HG02571 (cell line): ENCODE data around the gene TRIP12.
"Not testable (repeated sequence)": the region's sequence is repeated elsewhere in the genome, so short reads cannot be mapped to it uniquely, and the experiment has no call there.

Experiments
- ATAC-seq: cut with Tn5 transposase; IDR thresholded peaks from one replicate; pipeline ENCODE4 v1.9.1; 2021; ENCODE audit warnings: mild to moderate bottlenecking, moderate library complexity; ENCODE audit not compliant: unreplicated experiment

Gene TRIP12

DNA sequence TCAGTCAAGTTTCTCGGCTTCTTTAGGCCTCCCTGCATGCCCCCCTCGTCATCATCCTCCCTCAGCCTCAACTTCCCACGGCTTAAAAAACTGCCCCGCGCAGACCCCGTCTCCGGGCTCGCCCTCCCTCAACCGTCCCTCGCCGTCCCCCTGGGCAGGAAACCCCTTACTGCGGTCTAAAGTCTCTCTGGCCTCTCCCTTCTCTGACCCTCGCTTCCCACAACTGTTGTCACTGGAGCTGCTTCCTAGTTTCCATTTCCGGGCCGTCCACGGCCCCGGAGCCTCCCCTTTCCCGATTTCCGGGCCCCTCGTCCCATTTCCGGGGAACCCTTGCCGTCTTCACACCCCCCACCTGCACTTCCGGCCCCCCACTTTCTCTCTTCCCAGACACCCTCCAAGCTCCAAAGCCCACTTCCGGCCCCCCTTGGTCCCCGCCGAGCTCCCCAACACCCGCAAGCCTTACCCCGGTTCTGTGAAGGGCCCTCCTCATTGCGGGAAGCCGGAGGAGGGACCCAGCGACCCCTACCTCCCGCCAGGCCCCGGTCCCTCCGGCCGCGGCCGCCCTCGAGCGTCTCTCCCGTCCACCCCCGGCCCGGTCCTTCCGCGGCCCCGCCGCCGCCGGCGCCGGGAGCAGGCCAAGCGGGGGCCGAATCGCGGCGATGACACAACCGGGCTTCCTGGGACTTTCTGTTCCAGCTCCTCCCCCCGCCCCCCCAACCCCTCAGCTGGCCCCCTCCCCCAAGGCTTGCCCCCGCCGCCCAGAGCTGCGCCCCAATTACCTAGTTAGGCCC lies 513 bp downstream of the TRIP12 start:
- peak; percentile 25 for ATAC-seq

DNA sequence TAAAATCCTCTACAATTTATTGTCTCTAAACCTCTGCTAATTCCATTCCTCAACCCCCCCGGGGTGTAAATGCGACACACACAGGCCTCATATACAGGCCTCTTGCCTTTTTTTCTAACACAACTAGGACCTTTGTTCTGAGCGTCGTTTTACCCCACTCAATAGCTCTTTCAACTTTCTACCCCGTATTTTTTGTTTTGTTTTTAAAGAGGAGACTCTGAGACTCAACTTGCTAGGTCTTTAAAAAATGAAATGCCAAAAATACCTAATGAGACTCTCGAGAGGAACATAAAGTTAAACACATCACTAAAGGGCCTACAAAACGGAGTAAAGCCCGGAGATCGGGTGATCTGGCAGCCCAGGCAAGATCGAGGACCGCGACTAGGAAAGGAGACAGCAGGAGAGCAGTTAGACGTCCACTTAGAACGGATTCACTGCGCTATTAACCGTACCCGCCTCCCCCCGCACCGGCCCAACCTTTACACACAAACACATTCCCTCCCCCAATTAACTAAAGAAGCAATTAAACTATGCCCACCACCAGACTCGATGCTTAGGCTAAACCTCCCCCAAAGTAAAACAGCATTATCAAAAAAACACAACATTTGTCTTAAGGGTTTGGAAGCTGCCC lies 1.7 kb downstream of the TRIP12 start:
- no peak for ATAC-seq

DNA sequence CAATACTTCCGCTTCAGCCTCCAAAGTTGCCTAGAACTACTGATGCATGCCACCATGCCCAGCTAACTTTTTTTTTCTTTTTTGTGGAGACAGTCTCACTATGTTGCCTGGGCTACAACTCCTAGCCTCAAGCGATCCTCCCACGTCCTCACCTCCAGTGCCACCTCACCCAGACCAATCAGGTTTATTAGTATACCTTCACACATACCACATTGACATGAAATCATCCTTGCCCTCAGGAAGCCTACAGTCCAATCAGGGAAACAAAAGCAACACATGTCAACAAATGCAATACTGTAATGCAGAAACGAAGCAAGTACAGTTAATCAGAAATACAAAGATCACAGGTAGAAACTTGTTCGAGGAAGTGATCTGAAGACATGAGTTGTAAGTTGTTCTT lies 4.0 kb downstream of the TRIP12 start:
- ATAC-seq: no peak

DNA sequence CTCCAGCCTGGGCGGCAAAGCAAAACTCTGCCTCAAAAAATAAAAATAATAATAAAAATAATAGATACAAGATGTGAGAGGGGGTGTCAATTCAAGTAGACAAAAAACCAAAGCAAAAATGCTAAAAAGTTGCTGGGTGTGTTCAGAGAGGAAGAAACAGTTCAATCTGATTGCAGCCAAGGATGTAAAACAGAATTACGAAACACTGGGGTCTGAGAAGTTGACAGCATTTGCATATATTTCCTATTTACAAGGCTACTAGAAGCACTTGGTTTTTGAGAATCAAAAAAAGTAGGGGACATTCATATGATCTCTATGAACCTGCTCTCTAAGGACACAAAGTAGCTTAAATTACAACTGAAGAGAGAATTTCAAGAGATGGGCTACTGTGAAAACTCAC lies 7.6 kb downstream of the TRIP12 start:
- ATAC-seq: no peak

DNA sequence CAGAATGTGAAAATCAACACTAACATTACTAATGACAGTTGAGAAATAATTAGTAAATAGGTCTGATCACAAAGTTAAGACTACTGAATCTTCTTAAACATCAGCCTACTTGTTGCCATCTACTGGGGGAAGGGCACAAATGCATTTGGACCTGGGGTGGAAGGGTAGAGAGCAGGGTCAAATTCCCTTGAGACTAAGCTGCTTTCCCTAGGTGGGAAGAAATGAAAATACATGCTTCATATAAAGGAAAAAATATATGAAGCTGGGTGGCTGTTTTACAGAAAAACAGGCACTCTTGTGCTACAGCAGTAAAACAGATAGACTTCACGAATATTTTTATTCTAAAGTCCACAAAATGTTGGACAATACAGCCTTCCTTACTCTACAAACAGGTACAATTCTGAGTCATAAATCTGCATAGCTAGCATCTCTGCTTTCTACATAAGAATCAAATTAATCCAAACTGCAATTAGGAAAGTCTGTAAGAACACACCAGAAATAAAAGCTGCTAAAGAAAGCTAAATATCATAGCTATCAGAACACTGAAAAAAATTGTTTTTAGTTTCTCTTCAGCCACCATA lies 10.9 kb downstream of the TRIP12 start:
- no peak for ATAC-seq

DNA sequence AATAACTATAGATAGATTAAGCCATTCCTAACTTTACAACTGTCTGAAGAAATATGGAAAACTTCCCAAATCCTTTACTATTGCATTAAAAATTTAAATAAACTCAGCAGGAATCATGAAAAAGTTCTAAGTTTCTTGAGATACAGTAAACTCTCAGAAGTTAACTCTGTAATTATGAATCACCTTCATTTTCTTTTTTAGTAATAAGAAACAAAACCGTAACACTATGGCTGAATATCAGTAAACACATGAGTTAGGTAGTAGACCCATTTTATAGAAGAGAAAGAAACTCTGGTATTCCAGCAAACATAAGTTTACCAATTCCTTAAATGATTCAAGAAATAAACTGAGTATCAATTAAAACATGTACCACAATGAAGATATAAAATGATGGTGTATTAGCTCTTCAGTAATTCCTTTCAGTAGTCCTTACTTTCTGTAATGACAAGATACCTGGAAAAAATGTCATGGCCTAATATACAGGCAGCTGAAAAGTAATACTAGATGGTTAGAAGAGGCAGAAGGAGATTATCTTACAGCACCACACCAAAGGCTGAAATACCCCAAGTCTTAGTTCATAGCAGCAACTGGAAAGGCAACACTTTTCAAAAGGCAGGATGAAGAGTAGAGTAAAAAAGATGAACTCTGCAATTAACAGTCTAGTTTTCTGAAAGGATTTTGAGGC lies 11.5 kb downstream of the TRIP12 start:
- ATAC-seq: no peak

DNA sequence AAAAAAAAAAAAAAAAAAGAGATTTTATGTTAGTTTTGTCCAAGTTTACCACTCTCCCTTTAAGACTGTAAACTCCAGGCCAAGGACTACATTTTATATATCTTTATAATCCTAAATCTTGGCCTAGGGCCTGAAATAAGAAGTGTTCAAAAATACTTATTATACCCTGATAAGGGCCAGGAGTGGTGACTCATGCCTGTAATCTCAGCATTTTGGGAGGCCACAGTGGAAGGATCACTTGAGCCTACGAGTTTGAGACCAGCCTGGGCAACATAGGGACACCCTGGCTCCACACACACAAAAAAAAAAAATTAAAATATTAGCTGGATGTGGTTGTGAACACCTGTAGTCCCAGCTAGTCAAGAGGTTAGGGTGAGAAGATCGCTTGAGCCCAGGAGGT lies 12.7 kb downstream of the TRIP12 start:
- ATAC-seq: no peak

DNA sequence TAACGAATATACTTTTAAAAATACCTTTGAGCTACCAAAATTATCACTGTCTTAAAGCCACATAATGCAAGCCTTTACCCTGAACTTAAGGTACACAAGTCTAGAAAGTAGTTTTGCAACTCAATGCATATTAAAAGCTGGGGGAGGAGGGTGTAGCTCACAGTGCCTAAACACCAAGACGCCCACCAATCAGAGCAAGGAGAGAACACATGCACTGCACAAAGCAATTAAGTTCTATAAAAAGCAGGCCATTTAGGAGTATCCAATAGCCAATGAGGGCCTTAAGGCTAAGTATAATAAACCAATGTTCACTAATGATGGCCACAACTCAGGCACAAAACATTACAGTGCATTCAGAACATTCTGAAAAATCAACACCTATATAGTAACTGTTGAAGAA lies 16.2 kb downstream of the TRIP12 start:
- ATAC-seq: no peak

DNA sequence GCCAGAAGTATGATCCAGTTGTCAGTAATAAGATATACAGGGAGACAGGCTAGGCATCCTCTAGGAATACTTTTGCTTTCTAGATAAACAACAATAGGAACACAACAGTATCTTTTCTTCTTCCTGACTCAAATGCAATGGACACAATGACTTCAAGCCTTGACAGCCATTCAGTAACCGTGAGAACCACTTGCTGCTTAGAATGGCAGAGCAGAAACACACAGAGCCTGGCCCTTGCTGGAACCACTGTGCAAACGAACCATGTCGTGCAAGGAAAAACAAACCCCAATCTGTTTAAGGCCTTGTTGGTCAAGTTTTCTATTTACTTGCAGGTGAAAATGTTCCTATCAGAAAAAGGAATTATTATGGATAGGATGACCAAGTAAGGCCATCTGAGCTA lies 18.8 kb downstream of the TRIP12 start:
- no peak for ATAC-seq

DNA sequence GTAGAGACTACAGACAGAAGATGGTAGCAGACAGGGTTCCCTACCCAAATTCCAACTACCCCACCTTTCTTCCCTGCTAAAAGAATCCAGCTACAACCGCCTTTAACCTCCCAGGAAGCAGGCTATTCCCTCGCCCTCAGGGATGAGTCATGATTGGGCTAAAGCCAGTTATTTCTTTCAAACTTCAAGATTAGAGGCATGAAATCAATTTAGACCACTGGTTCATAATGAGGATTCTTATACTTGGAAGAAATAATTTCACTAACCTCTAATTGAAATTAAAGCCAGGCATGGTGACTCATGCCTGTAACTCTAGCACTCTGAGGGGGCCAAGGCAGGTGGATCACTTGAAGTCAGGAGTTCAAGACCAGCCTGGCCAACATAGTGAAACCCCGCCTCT lies 20.0 kb downstream of the TRIP12 start:
- ATAC-seq: no peak

DNA sequence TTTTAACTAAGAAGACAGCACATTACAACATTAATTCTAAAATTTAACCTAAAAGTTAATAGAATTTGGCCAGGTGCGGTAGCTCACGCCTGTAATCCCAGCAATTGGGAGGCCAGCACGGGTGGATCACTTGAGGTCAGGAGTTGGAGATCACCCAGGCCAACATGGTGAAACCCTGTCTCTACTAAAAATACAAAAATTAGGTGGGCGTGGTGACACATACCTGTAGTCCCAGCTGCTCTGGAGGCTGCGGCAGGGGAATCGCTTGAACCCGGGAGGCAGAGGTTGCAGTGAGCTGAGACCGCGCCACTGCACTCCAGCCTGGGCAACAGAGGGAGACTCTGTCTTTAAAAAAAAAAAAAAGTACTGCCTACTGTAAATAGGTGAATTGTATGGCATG lies 21.3 kb downstream of the TRIP12 start:
- not testable (repeated sequence) for ATAC-seq

DNA sequence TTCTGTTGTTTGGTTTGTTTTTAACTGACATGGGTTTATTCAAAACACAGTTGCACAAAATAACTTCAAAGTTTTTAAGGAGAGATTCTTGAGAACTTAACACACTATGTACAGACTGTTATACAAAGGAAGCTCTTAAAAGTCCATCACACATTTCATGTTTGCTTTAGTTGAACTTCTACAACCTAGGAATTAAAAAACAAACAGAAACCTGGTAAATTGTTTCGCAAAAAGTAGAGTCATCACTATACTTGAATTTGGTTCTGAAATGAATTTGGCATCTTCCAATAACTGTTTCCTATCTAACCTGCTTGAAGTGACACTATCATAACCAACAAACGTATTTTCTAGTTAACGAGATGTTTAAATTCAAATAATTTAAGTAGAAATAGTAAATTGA lies 21.8 kb downstream of the TRIP12 start:
- no peak for ATAC-seq

DNA sequence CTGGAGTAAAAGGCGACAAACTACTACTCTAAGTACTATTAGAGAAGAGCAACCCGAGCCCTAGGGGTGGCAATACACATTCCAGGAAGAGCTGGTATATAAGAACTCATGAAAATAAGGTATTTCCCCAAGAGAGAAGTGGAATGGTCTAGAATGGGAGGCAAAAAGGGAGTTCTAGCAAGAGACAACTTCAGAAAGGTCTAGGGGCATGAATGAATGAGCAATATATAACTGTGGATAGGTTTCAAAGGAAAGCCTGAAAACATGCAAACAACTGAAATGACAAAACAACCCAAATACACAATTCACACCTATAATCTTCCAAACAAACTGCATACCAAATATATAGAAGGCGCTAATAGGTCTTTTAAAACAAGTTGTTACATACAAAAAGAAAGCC lies 22.2 kb downstream of the TRIP12 start:
- no peak for ATAC-seq

DNA sequence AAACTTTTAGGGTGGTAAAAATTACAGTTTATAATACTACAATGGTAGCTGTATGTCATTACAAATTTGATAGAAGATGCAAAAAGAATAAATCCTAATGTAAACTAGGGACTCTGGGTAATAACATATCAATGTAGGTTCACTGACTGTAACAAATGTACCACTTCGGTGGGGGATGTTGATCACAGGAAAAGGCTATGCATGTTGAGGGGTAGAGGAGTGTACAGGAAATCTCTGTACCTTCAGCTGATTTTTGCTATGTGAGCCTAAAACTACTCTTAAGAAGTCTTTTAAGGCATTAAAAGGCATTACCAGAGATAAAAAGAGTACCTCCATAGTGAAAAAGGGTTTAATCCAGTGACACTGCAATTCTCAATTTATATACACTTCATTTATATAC lies 25.0 kb downstream of the TRIP12 start:
- no peak for ATAC-seq

DNA sequence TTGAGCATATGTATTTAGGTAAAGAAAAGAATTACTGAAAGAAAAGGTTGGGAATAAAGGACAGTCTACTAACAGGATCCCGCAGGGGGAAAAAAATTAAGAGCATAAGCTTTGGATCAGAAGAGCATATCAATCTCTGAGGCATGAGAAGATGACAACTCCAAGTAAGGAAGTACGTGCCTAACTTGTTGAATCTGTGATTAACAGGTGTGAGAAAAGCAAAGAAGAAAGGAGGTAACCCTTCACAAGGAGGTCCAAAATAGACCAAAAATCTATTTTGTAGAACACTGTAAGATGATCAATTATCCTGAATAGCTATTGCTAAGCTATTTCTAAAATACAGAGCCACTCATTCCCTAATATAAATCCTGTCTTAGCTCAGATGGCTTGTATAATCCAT lies 32.8 kb downstream of the TRIP12 start:
- ATAC-seq: no peak

DNA sequence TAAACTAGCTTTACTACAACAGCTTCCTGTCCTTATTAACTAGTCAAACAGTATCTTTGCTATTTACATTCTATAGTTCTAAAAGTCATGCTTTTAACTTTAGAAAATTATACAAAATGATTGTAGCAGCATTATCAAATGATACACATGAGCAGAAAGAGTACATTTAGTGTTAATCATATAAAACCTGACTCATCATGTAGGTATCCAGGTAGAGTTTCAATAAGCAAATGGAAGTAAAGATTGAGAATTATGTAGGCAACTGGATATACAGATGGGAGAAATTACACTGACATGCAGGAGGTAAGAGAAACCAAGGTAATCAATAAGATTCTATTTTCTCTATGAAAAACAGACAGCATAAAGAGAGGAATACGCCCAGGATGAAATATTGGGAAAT lies 33.8 kb downstream of the TRIP12 start:
- no peak for ATAC-seq

DNA sequence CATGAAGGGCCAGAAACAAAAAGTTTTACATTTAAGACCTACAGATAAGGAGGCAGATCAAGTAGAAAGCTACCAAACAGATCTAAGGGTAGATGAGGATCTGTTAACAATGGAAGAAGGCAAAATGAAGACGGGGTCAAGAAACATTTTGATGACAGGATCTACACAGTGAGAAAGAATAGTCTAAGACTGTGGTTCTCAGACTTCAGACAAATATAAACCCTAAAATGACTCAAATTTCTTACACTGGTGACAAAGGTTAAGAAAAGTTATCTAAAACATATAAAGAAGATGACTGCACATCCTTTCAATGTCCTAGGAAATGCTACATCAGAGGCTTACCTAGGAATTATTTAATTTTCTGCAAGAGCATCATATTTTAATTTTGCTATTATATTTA lies 34.4 kb downstream of the TRIP12 start:
- no peak for ATAC-seq

DNA sequence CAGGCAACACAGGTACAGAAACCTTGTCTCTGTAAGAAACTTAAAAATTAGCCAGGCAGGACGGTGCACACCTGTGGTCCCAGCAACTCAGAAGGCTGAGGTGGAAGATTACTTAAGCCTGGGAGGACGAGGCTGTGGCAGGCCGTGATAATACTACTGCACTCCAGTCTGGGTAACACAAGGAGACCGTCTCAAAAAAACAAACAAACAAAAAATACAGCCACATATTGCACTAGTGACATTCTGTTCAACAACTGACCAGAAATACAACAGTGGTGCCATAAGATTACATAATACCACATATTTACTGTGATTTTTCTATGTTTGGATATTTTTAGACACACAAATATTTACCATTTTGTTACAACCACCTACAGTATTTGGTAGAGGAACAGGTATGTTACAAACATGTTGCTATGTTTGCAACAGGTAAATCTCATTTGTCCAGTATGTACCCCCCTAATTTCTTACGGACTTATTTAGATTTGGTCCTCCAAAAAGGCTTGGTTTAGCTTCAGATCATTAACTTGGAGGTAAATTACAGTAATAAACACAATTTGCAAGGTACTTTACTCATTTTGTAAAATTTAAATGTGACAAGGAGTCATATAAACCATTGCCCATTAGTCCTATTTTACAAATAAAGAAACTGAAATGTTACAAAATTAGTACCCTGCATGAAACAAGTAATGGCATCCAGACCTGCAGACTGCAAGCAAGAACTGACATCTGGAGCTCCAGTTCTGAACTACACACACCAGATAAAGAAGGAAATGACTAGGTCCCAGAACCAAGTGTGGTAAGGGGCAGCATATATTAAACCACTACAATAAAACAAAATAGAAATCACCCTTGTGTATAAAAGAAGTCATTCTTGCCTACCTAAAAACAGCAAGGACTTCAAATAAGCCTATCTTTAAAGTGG lies 36.8 kb downstream of the TRIP12 start:
- ATAC-seq: peak; percentile 61

DNA sequence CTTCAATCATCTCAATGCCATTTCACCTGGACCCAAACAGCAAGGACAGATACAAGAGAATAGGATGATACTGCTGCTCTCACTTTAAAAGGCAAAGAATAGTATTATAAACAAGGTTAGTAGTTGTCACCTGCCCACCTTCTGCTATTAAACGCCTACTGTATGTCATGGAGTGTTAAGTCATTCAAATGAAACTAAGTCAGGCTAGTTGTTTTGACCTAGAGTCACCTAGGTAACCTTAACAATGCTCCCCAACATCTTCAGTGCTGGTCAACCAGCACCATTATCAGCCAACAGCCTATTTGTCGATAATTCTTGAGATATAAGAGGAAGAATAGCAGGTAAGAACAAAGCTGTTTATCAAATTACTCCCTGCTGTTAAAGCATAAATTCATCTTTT lies 39.2 kb downstream of the TRIP12 start:
- no peak for ATAC-seq

DNA sequence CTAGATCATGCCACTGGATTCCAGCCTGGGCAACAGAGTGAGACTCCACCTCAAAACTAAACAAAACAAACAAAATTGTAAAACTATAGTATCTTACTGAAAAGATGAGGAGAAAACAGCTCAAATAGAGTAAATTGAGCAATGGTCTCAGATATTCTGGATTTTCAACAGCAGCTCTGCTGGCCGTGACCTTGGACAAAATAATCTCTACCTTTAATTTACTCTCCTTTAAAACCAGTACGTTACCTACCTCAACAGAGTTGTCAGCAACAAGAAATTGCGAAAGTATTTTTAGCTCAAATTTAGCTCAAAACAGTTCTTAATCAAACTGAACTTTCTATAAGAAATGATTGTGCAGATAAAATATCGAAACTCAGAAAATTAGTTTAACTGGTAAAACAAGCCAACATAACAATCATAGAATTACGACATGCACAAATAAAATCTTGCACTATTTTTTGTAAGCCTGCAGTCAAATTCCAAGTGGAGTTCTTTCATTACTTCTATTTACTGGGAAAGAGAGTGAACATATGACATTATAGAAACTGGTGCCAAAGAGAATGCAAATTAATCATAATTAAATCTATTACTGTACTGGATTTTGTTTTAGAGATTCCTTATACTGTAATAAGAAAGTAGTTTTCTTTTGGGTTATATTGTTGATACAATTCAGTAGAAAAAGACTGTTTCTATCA lies 40.8 kb downstream of the TRIP12 start:
- ATAC-seq: no peak
